ENCODE results near the gene TOM1L2.

Gene TOM1L2

DNA sequence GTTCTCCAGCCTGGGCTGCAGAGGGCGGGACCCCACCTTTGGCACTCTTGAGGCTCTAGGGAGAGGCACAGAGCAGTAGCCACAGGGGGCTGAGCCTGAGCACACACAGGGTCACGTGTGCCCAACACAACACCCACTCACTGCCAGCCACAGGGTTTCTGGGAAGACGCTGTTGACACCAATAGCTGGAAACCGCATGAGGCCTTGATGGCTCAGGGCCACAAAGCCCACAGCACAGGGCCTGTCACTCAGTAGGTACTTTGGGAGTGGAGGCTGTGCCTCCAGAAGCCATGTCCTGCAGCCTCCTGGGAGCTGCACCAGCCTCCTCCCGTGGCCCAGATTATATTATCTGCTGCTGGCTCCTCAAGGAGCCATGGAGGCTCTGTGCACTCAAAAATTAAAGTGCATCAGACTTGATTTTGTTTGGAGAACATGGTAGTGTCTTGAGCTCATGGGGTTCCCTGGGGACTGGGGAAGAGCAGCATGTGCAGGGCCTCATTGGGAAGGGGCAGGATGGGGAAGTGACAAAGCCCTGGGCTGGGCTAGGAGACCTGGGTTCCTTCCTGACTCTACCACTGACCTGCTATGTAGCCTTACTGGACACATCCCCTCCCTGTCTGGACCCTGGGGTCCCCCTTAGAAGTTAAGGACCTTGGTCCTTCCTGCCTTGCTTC is 122.9 kb downstream of the TOM1L2 start:
- Histone ChIP-seq H3K23ac (ENCODE audit: low read length) (no peak overlapping the region), H3K79me1 (ENCODE audit: low read length) (no peaks in the 10 kb centered on the region), H3K36me3 (ENCODE audit: control insufficient read depth, insufficient read depth, low read length) (no peaks in the 10 kb centered on the region), H3K27ac (ENCODE audit: low read depth, low read length) (no peak overlapping the region), H3K18ac (ENCODE audit: low read length) (no peak overlapping the region), H3K4me2 (ENCODE audit: low read length) (no peak overlapping the region), H3K56ac (ENCODE audit: low read length) (peak overlapping the region; percentile 27), H2AK5ac (ENCODE audit: low read length) (no peak overlapping the region), H2BK120ac (ENCODE audit: low read depth, low read length) (no peak overlapping the region), H2BK15ac (replicated peaks; ENCODE audit: low read depth) (no peak overlapping the region), H3K9ac (ENCODE audit: low read length) (no peak overlapping the region), H2BK5ac (ENCODE audit: low read length) (no peak overlapping the region), H4K5ac (ENCODE audit: low read length) (no peak overlapping the region), H3K4me1 (ENCODE audit: control insufficient read depth, low read depth, low read length) (no peaks in the 10 kb centered on the region), H3K27me3 (ENCODE audit: insufficient read depth, low read length, poor library complexity) (no peaks in the 10 kb centered on the region), H3K4me3 (ENCODE audit: low read length) (no peak overlapping the region), H3K79me2 (ENCODE audit: control insufficient read depth, insufficient read depth, low read length) (no peaks in the 10 kb centered on the region), H4K8ac (ENCODE audit: low read depth, low read length) (no peak overlapping the region), H3K4ac (ENCODE audit: low read depth, low read length) (no peak overlapping the region)
- WGBS (ENCODE audit: extremely low coverage, insufficient coverage, low lambda C conversion rate): no CpG with 5 or more reads among the region's 5 CpGs
- DNase-seq: no peak

DNA sequence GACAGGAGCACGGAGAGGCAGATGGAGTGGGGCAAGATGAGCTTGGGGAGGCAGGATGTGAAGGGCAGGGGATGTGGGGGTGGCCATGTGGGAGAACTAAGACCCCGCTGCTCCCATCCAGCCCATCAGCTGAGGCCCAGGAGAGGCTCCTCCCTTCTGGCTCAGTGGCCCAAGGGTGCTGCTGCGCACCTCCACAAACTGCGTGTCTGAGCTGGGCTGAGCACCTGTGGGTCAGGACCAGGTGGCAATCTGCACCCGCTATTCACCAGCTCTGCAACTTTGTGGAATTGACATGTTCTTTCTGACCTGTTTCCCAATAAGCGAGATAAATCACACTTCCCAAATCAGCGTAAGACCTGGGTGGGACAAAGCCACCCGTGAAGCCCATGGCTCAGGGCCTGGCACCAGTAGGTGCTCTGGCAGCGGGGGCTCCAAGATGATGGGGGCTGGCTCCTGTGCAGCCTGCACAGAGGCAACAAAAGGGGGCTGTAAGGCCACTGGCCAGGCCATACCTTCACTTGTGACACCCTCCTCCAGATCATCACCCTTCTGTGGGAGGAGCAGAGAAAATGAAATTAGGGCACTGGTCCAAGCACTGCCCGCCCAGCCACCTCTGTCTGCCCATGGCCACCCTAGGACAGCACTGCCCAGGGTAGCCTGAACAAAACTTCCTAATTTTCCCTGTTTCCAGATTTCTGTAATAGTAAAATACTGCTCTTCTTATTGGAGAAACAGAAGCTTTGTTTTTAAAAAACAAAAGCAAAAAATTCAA is 123.7 kb downstream of the TOM1L2 start:
- Histone ChIP-seq H3K4ac (ENCODE audit: low read depth, low read length) (no peak overlapping the region), H3K4me2 (ENCODE audit: low read length) (no peak overlapping the region), H3K23ac (ENCODE audit: low read length) (peak overlapping the region; percentile 17), H2BK120ac (ENCODE audit: low read depth, low read length) (no peak overlapping the region), H2BK5ac (ENCODE audit: low read length) (no peak overlapping the region), H3K4me3 (ENCODE audit: low read length) (no peak overlapping the region), H3K27ac (ENCODE audit: low read depth, low read length) (no peak overlapping the region), H3K79me2 (ENCODE audit: control insufficient read depth, insufficient read depth, low read length) (no peaks in the 10 kb centered on the region), H3K79me1 (ENCODE audit: low read length) (no peaks in the 10 kb centered on the region), H3K27me3 (ENCODE audit: insufficient read depth, low read length, poor library complexity) (no peaks in the 10 kb centered on the region), H3K18ac (ENCODE audit: low read length) (no peak overlapping the region), H4K5ac (ENCODE audit: low read length) (no peak overlapping the region), H3K4me1 (ENCODE audit: control insufficient read depth, low read depth, low read length) (no peaks in the 10 kb centered on the region), H2BK15ac (replicated peaks; ENCODE audit: low read depth) (no peak overlapping the region), H3K36me3 (ENCODE audit: control insufficient read depth, insufficient read depth, low read length) (no peaks in the 10 kb centered on the region), H3K56ac (ENCODE audit: low read length) (no peak overlapping the region), H4K8ac (ENCODE audit: low read depth, low read length) (no peak overlapping the region), H3K9ac (ENCODE audit: low read length) (no peak overlapping the region), H2AK5ac (ENCODE audit: low read length) (no peak overlapping the region)
- no CpG with 5 or more reads among the region's 10 CpGs for WGBS (ENCODE audit: extremely low coverage, insufficient coverage, low lambda C conversion rate)
- DNase-seq: no peak

DNA sequence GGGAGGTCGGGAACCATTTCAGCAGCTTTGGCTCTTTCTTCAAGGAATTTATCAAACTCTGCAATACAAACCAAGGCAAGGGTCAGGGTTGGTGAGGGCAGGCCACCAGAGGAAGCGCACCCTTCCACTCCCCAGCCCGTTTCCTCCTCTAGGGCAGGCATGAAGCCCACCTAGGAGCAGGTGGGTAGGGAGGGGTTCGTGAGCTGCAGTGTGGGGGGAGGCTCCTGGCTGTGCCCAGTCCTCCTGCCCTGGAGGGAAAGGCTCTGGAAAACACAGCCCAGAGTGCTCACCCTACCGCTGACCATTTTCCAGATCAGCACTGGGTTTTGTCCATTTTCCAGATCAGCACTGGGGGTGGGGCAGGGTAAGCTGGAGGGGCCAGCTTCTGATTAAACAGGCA is 124.5 kb downstream of the TOM1L2 start:
- H3K4me2 ChIP-seq (ENCODE audit: low read length): no peak overlapping the region
- no peak overlapping the region for H2BK5ac ChIP-seq (ENCODE audit: low read length)
- H3K27me3 ChIP-seq (ENCODE audit: insufficient read depth, low read length, poor library complexity): no peaks in the 10 kb centered on the region
- no CpG with 5 or more reads among the region's 5 CpGs for WGBS (ENCODE audit: extremely low coverage, insufficient coverage, low lambda C conversion rate)
- H3K4ac ChIP-seq (ENCODE audit: low read depth, low read length): no peak overlapping the region
- H2BK15ac ChIP-seq (replicated peaks; ENCODE audit: low read depth): no peak overlapping the region
- H3K27ac ChIP-seq (ENCODE audit: low read depth, low read length): no peak overlapping the region
- no peaks in the 10 kb centered on the region for H3K79me1 ChIP-seq (ENCODE audit: low read length)
- no peak overlapping the region for H3K4me3 ChIP-seq (ENCODE audit: low read length)
- no peak overlapping the region for H4K8ac ChIP-seq (ENCODE audit: low read depth, low read length)
- no peak overlapping the region for H3K23ac ChIP-seq (ENCODE audit: low read length)
- DNase-seq: no peak
- no peak overlapping the region for H2BK120ac ChIP-seq (ENCODE audit: low read depth, low read length)
- H3K79me2 ChIP-seq (ENCODE audit: control insufficient read depth, insufficient read depth, low read length): no peaks in the 10 kb centered on the region
- H3K18ac ChIP-seq (ENCODE audit: low read length): no peak overlapping the region
- no peak overlapping the region for H3K56ac ChIP-seq (ENCODE audit: low read length)
- H3K4me1 ChIP-seq (ENCODE audit: control insufficient read depth, low read depth, low read length): no peaks in the 10 kb centered on the region
- H3K9ac ChIP-seq (ENCODE audit: low read length): no peak overlapping the region
- no peaks in the 10 kb centered on the region for H3K36me3 ChIP-seq (ENCODE audit: control insufficient read depth, insufficient read depth, low read length)
- H4K5ac ChIP-seq (ENCODE audit: low read length): no peak overlapping the region
- H2AK5ac ChIP-seq (ENCODE audit: low read length): no peak overlapping the region

DNA sequence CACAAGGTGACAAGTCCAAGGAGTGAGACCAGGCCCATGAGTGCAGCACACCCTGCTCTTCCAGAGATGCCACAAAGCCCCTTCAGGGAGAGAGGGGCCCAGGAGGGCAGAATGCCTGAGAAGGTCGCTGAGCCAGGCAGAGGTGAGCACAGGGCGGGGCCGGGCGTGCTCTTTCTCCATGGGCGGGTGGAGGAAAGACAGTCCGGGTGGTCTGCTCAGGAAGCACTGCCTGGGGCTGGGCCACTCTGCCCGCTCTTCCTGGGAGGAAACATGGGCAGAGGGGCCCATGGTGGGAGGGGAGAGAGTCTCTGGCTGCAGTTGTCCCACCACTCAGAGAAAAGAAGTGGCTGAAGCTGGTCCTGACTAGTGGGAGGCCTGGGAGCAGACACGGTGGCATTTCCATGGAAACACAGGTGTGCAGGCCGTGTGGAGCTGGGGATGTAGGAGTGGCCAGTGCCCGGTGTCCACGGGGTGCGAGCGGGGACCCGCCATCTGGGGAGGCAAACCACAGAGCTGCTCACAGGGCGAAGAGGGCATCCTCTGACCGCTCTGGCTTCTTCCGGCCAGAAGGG is 125.0 kb downstream of the TOM1L2 start:
- Histone ChIP-seq H3K4ac (ENCODE audit: low read depth, low read length) (no peak overlapping the region), H2AK5ac (ENCODE audit: low read length) (no peak overlapping the region), H2BK120ac (ENCODE audit: low read depth, low read length) (no peak overlapping the region), H3K27me3 (ENCODE audit: insufficient read depth, low read length, poor library complexity) (no peaks in the 10 kb centered on the region), H3K79me1 (ENCODE audit: low read length) (no peaks in the 10 kb centered on the region), H3K4me2 (ENCODE audit: low read length) (no peak overlapping the region), H3K9ac (ENCODE audit: low read length) (no peak overlapping the region), H4K8ac (ENCODE audit: low read depth, low read length) (no peak overlapping the region), H2BK15ac (replicated peaks; ENCODE audit: low read depth) (no peak overlapping the region), H3K27ac (ENCODE audit: low read depth, low read length) (no peak overlapping the region), H3K4me3 (ENCODE audit: low read length) (no peak overlapping the region), H3K4me1 (ENCODE audit: control insufficient read depth, low read depth, low read length) (no peaks in the 10 kb centered on the region), H3K79me2 (ENCODE audit: control insufficient read depth, insufficient read depth, low read length) (no peaks in the 10 kb centered on the region), H4K5ac (ENCODE audit: low read length) (no peak overlapping the region), H3K36me3 (ENCODE audit: control insufficient read depth, insufficient read depth, low read length) (no peaks in the 10 kb centered on the region), H3K18ac (ENCODE audit: low read length) (no peak overlapping the region), H3K23ac (ENCODE audit: low read length) (no peak overlapping the region), H3K56ac (ENCODE audit: low read length) (no peak overlapping the region), H2BK5ac (ENCODE audit: low read length) (no peak overlapping the region)
- DNase-seq: no peak
- no CpG with 5 or more reads among the region's 17 CpGs for WGBS (ENCODE audit: extremely low coverage, insufficient coverage, low lambda C conversion rate)

DNA sequence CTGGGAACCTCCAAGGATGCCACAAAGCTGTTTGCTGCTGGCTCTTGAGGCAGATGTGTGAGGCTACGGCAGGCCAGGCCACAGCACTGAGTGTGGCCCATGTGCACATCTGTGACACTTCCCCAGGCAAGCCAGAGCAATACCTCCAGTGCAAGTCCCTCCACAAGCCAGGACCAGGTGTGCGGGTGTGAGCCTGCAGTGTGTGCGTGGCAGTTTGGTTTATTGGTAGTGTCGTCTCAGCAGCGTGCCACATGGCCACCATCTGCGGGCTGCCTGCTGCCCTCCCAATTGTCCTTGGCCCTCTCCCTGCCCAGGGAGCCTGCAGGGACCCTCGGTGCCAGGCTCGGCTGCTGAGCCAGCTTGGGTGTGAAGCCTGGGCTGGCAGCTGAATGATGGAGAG is 125.6 kb downstream of the TOM1L2 start:
- no peak for DNase-seq
- Histone ChIP-seq H4K5ac (ENCODE audit: low read length) (no peak overlapping the region), H3K56ac (ENCODE audit: low read length) (no peak overlapping the region), H2BK5ac (ENCODE audit: low read length) (no peak overlapping the region), H3K4me2 (ENCODE audit: low read length) (no peak overlapping the region), H3K23ac (ENCODE audit: low read length) (no peak overlapping the region), H3K27ac (ENCODE audit: low read depth, low read length) (no peak overlapping the region), H3K27me3 (ENCODE audit: insufficient read depth, low read length, poor library complexity) (no peaks in the 10 kb centered on the region), H3K4me1 (ENCODE audit: control insufficient read depth, low read depth, low read length) (no peaks in the 10 kb centered on the region), H2AK5ac (ENCODE audit: low read length) (no peak overlapping the region), H3K79me1 (ENCODE audit: low read length) (no peaks in the 10 kb centered on the region), H3K36me3 (ENCODE audit: control insufficient read depth, insufficient read depth, low read length) (no peaks in the 10 kb centered on the region), H3K9ac (ENCODE audit: low read length) (no peak overlapping the region), H4K8ac (ENCODE audit: low read depth, low read length) (no peak overlapping the region), H3K4me3 (ENCODE audit: low read length) (no peak overlapping the region), H3K18ac (ENCODE audit: low read length) (no peak overlapping the region), H2BK15ac (replicated peaks; ENCODE audit: low read depth) (no peak overlapping the region), H3K79me2 (ENCODE audit: control insufficient read depth, insufficient read depth, low read length) (no peaks in the 10 kb centered on the region), H3K4ac (ENCODE audit: low read depth, low read length) (no peak overlapping the region), H2BK120ac (ENCODE audit: low read depth, low read length) (no peak overlapping the region)
- no CpG with 5 or more reads among the region's 8 CpGs for WGBS (ENCODE audit: extremely low coverage, insufficient coverage, low lambda C conversion rate)
